Stomach (tissue), 9 donors: Measurements from ENCODE around the gene PFKP. TPM values are rescaled to one million over a fixed set of nuclear protein-coding genes. Genes with fewer than 3 reads are reported as not detected.
"Not testable (repeated sequence)": the region's sequence is repeated elsewhere in the genome, so short reads cannot be mapped to it uniquely, and the experiment has no call there.

Source experiments
- DNase-seq, 2 donors: peaks; one replicate each; pipeline versions ENCODE4 v3.0.0 to v3.0.0-alpha.2; 2013 to 2019
- H3K27ac ChIP-seq, 5 donors: fragments of 200-600 bp in 4 of 5; sonication (generic) in 4 of 5; one replicate each; pipeline ENCODE4 v1.5.1; 2013 to 2019; ENCODE audit warnings: mild to moderate bottlenecking in 1 of 5, moderate library complexity in 1 of 5
- H3K27me3 ChIP-seq, 3 donors: fragments of 200-600 bp; sonication (generic); one replicate each; pipeline ENCODE4 v1.5.1; 2017 to 2019; ENCODE audit warnings: mixed run types in 1 of 3
- H3K36me3 ChIP-seq, 4 donors: fragments of 200-600 bp; sonication (generic); 1 replicate in 3 of 4; 2 replicates in 1 of 4; pipeline ENCODE4 v1.5.1; 2016 to 2019
- H3K4me1 ChIP-seq, 4 donors: fragments of 200-600 bp; sonication (generic); one replicate each; pipeline ENCODE4 v1.5.1; 2016 to 2019
- H3K4me3 ChIP-seq, 4 donors: fragments of 200-600 bp; sonication (generic) in 3 of 4; one replicate each; pipeline ENCODE4 v1.5.1; 2016 to 2019; ENCODE audit warnings: mild to moderate bottlenecking in 1 of 4
- H3K9me3 ChIP-seq, 4 donors: fragments of 200-600 bp; sonication (generic); one replicate each; pipeline ENCODE4 v1.5.1; 2016 to 2019
- CTCF ChIP-seq, 7 experiments: fragments of 450-650 bp in 4 of 7; fragments of 200-600 bp in 3 of 7; sonication (generic) in 3 of 7; IDR thresholded peaks; one replicate each; pipeline ENCODE4 v1.5.1; 2016 to 2019; ENCODE audit warnings: antibody characterized with exemption in 7 of 7, control low read depth in 2 of 7, mild to moderate bottlenecking in 1 of 7
- EP300 ChIP-seq: sonication (generic); formaldehyde crosslinking; IDR thresholded peaks from one replicate; pipeline ENCODE4 v1.6.1; 2017; ENCODE audit warnings: antibody characterized with exemption
- POLR2A ChIP-seq, 4 donors: fragments of 450-650 bp; IDR thresholded peaks; one replicate each; pipeline ENCODE4 v1.6.1; 2016; ENCODE audit warnings: antibody characterized with exemption in 4 of 4, control low read depth in 2 of 4, mild to moderate bottlenecking in 1 of 4, moderate library complexity in 1 of 4
- POLR2AphosphoS5 ChIP-seq, 3 donors: sonication (generic); formaldehyde crosslinking; IDR thresholded peaks; one replicate each; pipeline ENCODE4 v1.6.1; 2016; ENCODE audit warnings: antibody characterized with exemption in 3 of 3
- WGBS, 5 donors: extraction: QIAGEN DNeasy Blood & Tissue Kit in 3 of 5; methylation state at CpG; one replicate each; pipeline versions ENCODE4 v1.1.5 to v1.1.7; 2013 to 2018; 5-methylcytosine and 5-hydroxymethylcytosine counted together
- intact Hi-C: fragments of 100-400 bp; cut with DNase I; formaldehyde crosslinking; loops from one replicate; pipeline ENCODE4 v1.15.1; 2023; ENCODE audit warnings: low total_unique reads
- polyA plus RNA-seq, 3 donors: library from polyadenylated mRNA; stranded (reverse); fragments of 200-250 nt; gene quantifications; one replicate each; pipeline ENCODE4 v1.2.3, GENCODE V29; 2013
- total RNA-seq, 5 donors: library from RNA; depleted of rRNA; stranded (reverse); fragments of >200 nt; gene quantifications; one replicate each; pipeline versions ENCODE4 v1.1.0 to v1.2.3, GENCODE V29; 2014 to 2016
- donor health status: healthy with polysubstance abuse.
- donor health status: Bipolar disorder and iron deficiency.
- donor health status: healthy.

The PFKP gene
- total and polyA plus RNA-seq, 8 donors, result 11.2 to 155 (median 29.4) TPM

GRCh38 chr10:3167611-3168330 is 100.4 kb downstream of the PFKP start:
- no peak for DNase-seq
- TF ChIP-seq EP300 (no peak), POLR2A (IDR thresholded peaks at IDR 0.05) (no peak), POLR2AphosphoS5 (IDR thresholded peaks at IDR 0.05) (no peak)
- intact Hi-C loops, result no loop called here
- Histone ChIP-seq H3K36me3 (peaks cover 71 to 76% (median 73%) of the 10 kb centered on the region in 4 donors), H3K27ac (no peak overlapping the region), H3K27me3 (no peaks in the 10 kb centered on the region), H3K4me3 (no peak overlapping the region), H3K4me1 (peaks cover 7 to 14% (median 12%) of the 10 kb centered on the region in 4 donors), H3K9me3 (no peaks in the 10 kb centered on the region)
- WGBS, 5 donors, result 92 to 95% (median 93%) methylated on average over 21 of the region's 21 CpGs

- H3K9me3 ChIP-seq, result no peaks in the 10 kb centered on the region
- no peak for TF ChIP-seq POLR2A (IDR thresholded peaks at IDR 0.05)
- no peak for TF ChIP-seq POLR2AphosphoS5 (IDR thresholded peaks at IDR 0.05)
- TF ChIP-seq EP300, result no peak
- no peak for TF ChIP-seq CTCF (IDR thresholded peaks at IDR 0.05)
- 85 to 94% (median 91%) methylated on average over 10 of the region's 10 CpGs for WGBS, 5 donors
- H3K4me3 ChIP-seq, result no peak overlapping the region
- peaks cover 57 to 61% (median 58%) of the 10 kb centered on the region in 4 donors for H3K36me3 ChIP-seq
- H3K27me3 ChIP-seq, result no peaks in the 10 kb centered on the region
- H3K4me1 ChIP-seq, result peaks cover 7 to 26% (median 21%) of the 10 kb centered on the region in 4 donors
- intact Hi-C loops, result no loop called here
- H3K27ac ChIP-seq, result no peak overlapping the region
- peak in 1 of 2 donors; percentile 26 for DNase-seq
Measured at GRCh38 chr10:3169271-3169670, 101.9 kb downstream of the PFKP start.

- no peak for TF ChIP-seq POLR2AphosphoS5 (IDR thresholded peaks at IDR 0.05)
- TF ChIP-seq POLR2A (IDR thresholded peaks at IDR 0.05), result no peak
- no peak for TF ChIP-seq CTCF (IDR thresholded peaks at IDR 0.05)
- no peak for TF ChIP-seq EP300
- no peaks in the 10 kb centered on the region for H3K27me3 ChIP-seq
- 88 to 93% (median 92%) methylated on average over 10 of the region's 10 CpGs for WGBS, 5 donors
- no peak overlapping the region for H3K27ac ChIP-seq
- H3K4me1 ChIP-seq, result peaks cover 7 to 26% (median 21%) of the 10 kb centered on the region in 4 donors
- no peak for DNase-seq
- intact Hi-C loops, result no loop called here
- peaks cover 53 to 57% (median 54%) of the 10 kb centered on the region in 4 donors for H3K36me3 ChIP-seq
- no peaks in the 10 kb centered on the region for H3K9me3 ChIP-seq
- H3K4me3 ChIP-seq, result no peak overlapping the region
Measured at GRCh38 chr10:3169673-3170072, 102.3 kb downstream of the PFKP start.

- peak overlapping the region in 4 of 5 donors; percentile 90 to 93 (median 92) for H3K27ac ChIP-seq
- intact Hi-C loops, result not testable (repeated sequence)
- WGBS, 5 donors, result 87 to 93% (median 91%) methylated on average over 11 of the region's 11 CpGs
Measured at GRCh38 chr10:3171488-3171887, 104.1 kb downstream of the PFKP start.

GRCh38 chr10:3172081-3172445 is 104.7 kb downstream of the PFKP start:
- TF ChIP-seq POLR2A (IDR thresholded peaks at IDR 0.05) (no peak), EP300 (no peak), POLR2AphosphoS5 (IDR thresholded peaks at IDR 0.05) (no peak), CTCF (IDR thresholded peaks at IDR 0.05) (no peak)
- no peaks in the 10 kb centered on the region for H3K9me3 ChIP-seq
- H3K4me1 ChIP-seq, result peaks cover 7 to 26% (median 21%) of the 10 kb centered on the region in 4 donors
- H3K36me3 ChIP-seq, result peaks cover 29 to 34% (median 30%) of the 10 kb centered on the region in 4 donors
- peak overlapping the region; percentile 62 to 86 (median 74) for H3K4me3 ChIP-seq
- peak overlapping the region; percentile 88 to 93 (median 91) for H3K27ac ChIP-seq
- 0 to 1% (median 1%) methylated on average over 21 of the region's 21 CpGs for WGBS, 5 donors
- H3K27me3 ChIP-seq, result no peaks in the 10 kb centered on the region
- intact Hi-C loops, result no loop called here
- no peak for DNase-seq

More at GRCh38 chr10:3171488-3171887, 104.1 kb downstream of the PFKP start:
- peaks cover 35 to 39% (median 36%) of the 10 kb centered on the region in 4 donors for H3K36me3 ChIP-seq
- peak overlapping the region; percentile 62 to 86 (median 74) for H3K4me3 ChIP-seq
- not testable (repeated sequence) for H3K27me3 ChIP-seq, DNase-seq, H3K9me3 ChIP-seq
- H3K4me1 ChIP-seq, result peaks cover 7 to 26% (median 21%) of the 10 kb centered on the region in 4 donors
